Panc1 (cell line): Measurements from ENCODE around the gene PPP3R1. TPM values are rescaled to one million over a fixed set of nuclear protein-coding genes. Genes with fewer than 3 reads are reported as not detected.

Experiments
- ATAC-seq: fragments of 200-7000 bp; cut with Tn5 transposase; 2 replicates; pipeline ENCODE4 v1.9.1; 2020; ENCODE audit warnings: mild to moderate bottlenecking, moderate library complexity
- BruUV-seq: library from RNA; stranded (reverse); fragments of 400-500 nt; replicated peaks from 2 replicates; lab custom pipeline; 2021; lab: Mats Ljungman, UMichigan
- CTCF ChIA-PET: fragments of 300-600 bp; sonication (Branson Sonifier 250); formaldehyde crosslinking; loops from one replicate; lab custom pipeline; 2022; ENCODE audit warnings: antibody characterized with exemption; lab: Charles Lee
- POLR2A ChIA-PET: fragments of 300-600 bp; sonication (Branson Sonifier 250); formaldehyde crosslinking; loops from one replicate; lab custom pipeline; 2022; ENCODE audit warnings: antibody characterized with exemption; lab: Charles Lee
- DNase-seq: peaks from one replicate; pipeline ENCODE4 v3.0.0-alpha.2; 2010; ENCODE audit warnings: low read depth, low spot score
- H3K27ac ChIP-seq: 2 replicates; pipeline ENCODE4 v1.5.1; 2011; ENCODE audit warnings: mild to moderate bottlenecking, low read length, inconsistent platforms
- H3K27me3 ChIP-seq: fragments of 200-500 bp; sonication (Bioruptor generic); 2 replicates; pipeline ENCODE4 v1.6.0; 2014; ENCODE audit warnings: low read length, inconsistent platforms; ENCODE audit not compliant: control insufficient read depth, insufficient read depth
- H3K36me3 ChIP-seq: fragments of 200-500 bp; sonication (Bioruptor generic); 2 replicates; pipeline ENCODE4 v1.5.1; 2014; ENCODE audit warnings: inconsistent platforms, mild to moderate bottlenecking, low read length, moderate library complexity; ENCODE audit not compliant: control insufficient read depth, insufficient read depth
- H3K4me1 ChIP-seq: 2 replicates; pipeline ENCODE4 v1.5.1; 2011; ENCODE audit warnings: inconsistent platforms, mild to moderate bottlenecking, low read length, moderate library complexity; ENCODE audit not compliant: control insufficient read depth, insufficient read depth
- H3K4me3 ChIP-seq, 2 experiments: 2 replicates each; pipeline ENCODE4 v1.5.1; 2011 to 2012; ENCODE audit warnings: low read depth in 2 of 2, low read length in 2 of 2, mild to moderate bottlenecking in 2 of 2, inconsistent platforms in 1 of 2, moderate library complexity in 1 of 2
- H3K9me3 ChIP-seq: fragments of 200-500 bp; sonication (Bioruptor generic); 2 replicates; pipeline ENCODE4 v1.5.1; 2014; ENCODE audit warnings: low read depth, mild to moderate bottlenecking, inconsistent platforms, low read length, moderate library complexity; ENCODE audit not compliant: control insufficient read depth, insufficient read depth
- CTCF ChIP-seq: fragments of 450-650 bp; IDR thresholded peaks from 2 replicates; pipeline ENCODE4 v1.5.1; 2017; ENCODE audit warnings: mild to moderate bottlenecking
- POLR2AphosphoS5 ChIP-seq: IDR thresholded peaks from 2 replicates; pipeline ENCODE4 v1.6.1; 2012; ENCODE audit warnings: mild to moderate bottlenecking, low read depth, low read length, moderate library complexity
- REST ChIP-seq, 2 experiments: IDR thresholded peaks; 2 replicates each; pipeline ENCODE4 v1.6.1; 2011 to 2012; ENCODE audit warnings: low read depth in 2 of 2, control low read depth in 1 of 2, low read length in 1 of 2, mild to moderate bottlenecking in 1 of 2, moderate library complexity in 1 of 2; ENCODE audit not compliant: insufficient read depth in 1 of 2
- SIN3A ChIP-seq: IDR thresholded peaks from 2 replicates; pipeline ENCODE4 v1.6.1; 2012; ENCODE audit warnings: low read depth, mild to moderate bottlenecking, low read length, moderate library complexity, borderline replicate concordance; ENCODE audit not compliant: insufficient read depth
- TCF7L2 ChIP-seq: IDR thresholded peaks from 2 replicates; pipeline ENCODE4 v1.6.1; 2011; ENCODE audit warnings: mild to moderate bottlenecking, low read depth, low read length, inconsistent platforms
- in situ Hi-C: cut with HindIII; loops from 2 replicates; pipeline ENCODE4 v1.10.0; 2016; ENCODE audit warnings: low sequenced_read_pairs, low pct_unique_long_range_greater_than_20kb
- intact Hi-C: fragments of 100-400 bp; cut with micrococcal nuclease; formaldehyde crosslinking; loops from one replicate; pipeline ENCODE4 v1.10.0; 2022; ENCODE audit not compliant: unreplicated experiment
- total RNA-seq: library from RNA; stranded (reverse); gene quantifications from one replicate; pipeline ENCODE4 v1.2.1, GENCODE V29; 2021; ENCODE audit not compliant: unreplicated experiment

The PPP3R1 gene
- total RNA-seq, 1 experiment from 2014 or later, result 77.9 TPM

DNA sequence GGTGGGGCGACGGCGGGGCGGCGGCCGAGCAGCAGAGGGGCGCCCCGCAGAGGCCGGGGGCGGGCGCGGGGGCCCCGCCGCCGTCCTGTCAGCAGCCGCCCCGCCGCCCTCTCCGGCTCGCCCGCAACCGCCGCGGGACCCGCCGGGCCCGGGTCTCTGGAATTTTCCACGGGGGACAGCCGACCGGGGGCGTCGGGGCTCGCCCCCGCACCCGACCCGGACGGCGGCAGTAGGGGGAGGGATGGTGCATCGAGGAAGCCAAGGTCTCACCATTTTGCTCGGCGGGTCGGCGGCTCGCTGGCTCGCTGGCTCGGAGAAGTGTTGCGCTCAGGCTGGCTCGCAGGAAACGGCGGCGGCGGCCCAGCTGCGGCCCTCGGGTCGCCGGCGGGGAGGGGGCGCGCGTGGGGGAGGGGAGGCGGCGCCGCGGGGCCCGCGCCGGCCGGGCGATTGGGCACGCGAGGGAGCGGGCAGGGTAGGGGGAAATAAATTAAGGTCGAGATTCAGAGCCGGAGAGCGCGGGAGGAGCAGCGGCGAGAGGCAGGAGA is 405 bp downstream of the PPP3R1 start:
- Histone ChIP-seq H3K4me3 (peak overlapping the region; percentile 68 to 92), H3K27me3 (no peaks in the 10 kb centered on the region), H3K4me1 (peaks cover 30% of the 10 kb centered on the region), H3K36me3 (peaks cover 10% of the 10 kb centered on the region), H3K27ac (no peak overlapping the region), H3K9me3 (no peaks in the 10 kb centered on the region)
- ChIA-PET POLR2A (no interaction called here), CTCF (no interaction called here)
- 0 out of 2 replicates have a peak, but pooled peaks have one; percentile 13 for TF ChIP-seq SIN3A
- no peak for TF ChIP-seq CTCF
- no peak for DNase-seq
- intact Hi-C loops (no loop called here), in situ Hi-C loops (no loop called here)
- peak; percentile 26 for ATAC-seq
- BruUV-seq, result no TSS peak

GRCh38 chr2:68251187-68251854 is 1.0 kb downstream of the PPP3R1 start:
- TF ChIP-seq TCF7L2 (no peak), POLR2AphosphoS5 (peak; percentile 16; the same call in 1 of the 2 replicates), CTCF (peak; percentile 82), SIN3A (peak; percentile 18; the same call in 1 of the 2 replicates), REST (IDR thresholded peaks at IDR 0.05; ENCODE audit: insufficient read depth in 1 of 2, low read depth in 2 of 2, low read length in 1 of 2) (no peak)
- peak overlapping the region; percentile 82 for H3K27ac ChIP-seq
- H3K27me3 ChIP-seq, result no peaks in the 10 kb centered on the region
- ChIA-PET POLR2A (interaction anchor here (0.6 kb wide), 1 partner anchor 76 kb away, joined by 3 read pairs; no protein-coding TSS in a partner anchor), CTCF (no interaction called here)
- peak; percentile 74 for ATAC-seq
- H3K36me3 ChIP-seq, result peaks cover 10% of the 10 kb centered on the region
- H3K4me3 ChIP-seq, result peak overlapping the region; percentile 68 to 92
- BruUV-seq, result no TSS peak
- H3K9me3 ChIP-seq, result no peaks in the 10 kb centered on the region
- in situ Hi-C loops (no loop called here), intact Hi-C loops (no loop called here)
- DNase-seq, result peak; percentile 68
- peaks cover 36% of the 10 kb centered on the region for H3K4me1 ChIP-seq
